Measurements from ENCODE around the gene TCEAL5. TPM values are rescaled to one million over a fixed set of nuclear protein-coding genes. Genes with fewer than 3 reads are reported as not detected.

TCEAL5 gene
- total and polyA plus RNA-seq, 10 of the 15 experiments (the other 5 are each of a cell fraction or from before 2014, with no cell fraction given): not detected

GRCh38 chrX:103250977-103251376, 25.6 kb downstream of the TCEAL5 start:
- FAIRE-seq: no peak
- WGBS (ENCODE audit: insufficient coverage, insufficient replicate concordance, low lambda C conversion rate, missing lambda C conversion rate): 82% methylated on average over 5 of the region's 5 CpGs
- H3K4me3 ChIP-seq: no peak overlapping the region
- CTCF ChIA-PET: no interaction called here
- H3K27me3 ChIP-seq (replicated peaks in 1 of 2; ENCODE audit: control insufficient read depth in 2 of 2, insufficient read depth in 2 of 2, low read length in 1 of 2): no peaks in the 10 kb centered on the region
- in situ Hi-C loops (cut with MboI): no loop called here
- no peak for DNase-seq (ENCODE audit: low read depth, low spot score)
- intact Hi-C loops (cut with micrococcal nuclease; ENCODE audit: unreplicated experiment): no loop called here
- RAD21 ChIA-PET (ENCODE audit: unreplicated experiment): no interaction called here
- BruUV-seq (replicated peaks): no TSS peak
- H3K9me3 ChIP-seq (replicated peaks; ENCODE audit: control insufficient read depth, insufficient read depth, low read length): no peaks in the 10 kb centered on the region
- peaks cover 3% of the 10 kb centered on the region; the same call in 1 of the 2 replicates for H3K4me1 ChIP-seq (ENCODE audit: control insufficient read depth, insufficient read depth, low read length)
- H2AFZ ChIP-seq (ENCODE audit: control insufficient read depth, low read depth, low read length): no peak overlapping the region
- H3K36me3 ChIP-seq (ENCODE audit: control insufficient read depth in 2 of 2, insufficient read depth in 2 of 2, low read length in 1 of 2): no peaks in the 10 kb centered on the region
- H4K20me1 ChIP-seq (ENCODE audit: control insufficient read depth, insufficient read depth): no peaks in the 10 kb centered on the region; the same call in 1 of the 2 replicates
- SMC1A ChIA-PET (ENCODE audit: uncharacterized antibody, unreplicated experiment): no interaction called here
- H3K79me2 ChIP-seq (ENCODE audit: control insufficient read depth, insufficient read depth, low read length): peaks cover 8% of the 10 kb centered on the region
- no peak overlapping the region for H3K4me2 ChIP-seq (ENCODE audit: control insufficient read depth, insufficient read depth)
- POLR2A ChIA-PET: no interaction called here
- ATAC-seq: no peak
- no peak overlapping the region for H3K27ac ChIP-seq (ENCODE audit: control insufficient read depth, insufficient read depth)
- TF ChIP-seq HCFC1 (IDR thresholded peaks at IDR 0.05; ENCODE audit: low read length) (no peak), E4F1 (IDR thresholded peaks at IDR 0.05; ENCODE audit: borderline replicate concordance, partially characterized antibody) (no peak), USF2 (IDR thresholded peaks at IDR 0.05; ENCODE audit: borderline replicate concordance, low read depth, low read length) (no peak), MEF2B (IDR thresholded peaks at IDR 0.05; ENCODE audit: partially characterized antibody, poor library complexity, severe bottlenecking) (no peak), ZBTB33 (IDR thresholded peaks at IDR 0.05) (no peak), RELA (IDR thresholded peaks at IDR 0.05; ENCODE audit: borderline replicate concordance, partially characterized antibody) (no peak), ZNF274 (IDR thresholded peaks at IDR 0.05; ENCODE audit: insufficient read depth, insufficient read length) (no peak), HDAC6 (IDR thresholded peaks at IDR 0.05; ENCODE audit: unreplicated experiment) (no peak), SUPT20H (IDR thresholded peaks at IDR 0.05; ENCODE audit: borderline replicate concordance, control insufficient read depth, low read depth, low read length) (no peak), BCLAF1 (IDR thresholded peaks at IDR 0.05) (no peak), RB1 (IDR thresholded peaks at IDR 0.05; ENCODE audit: borderline replicate concordance) (no peak)
- H3K9ac ChIP-seq (ENCODE audit: control insufficient read depth, insufficient read depth, low read length): no peak overlapping the region

Measured in GM12878 (cell line).